ENCODE data around the gene CACNA1C.

Gene CACNA1C

GRCh38 chr12:2501464-2502191 lies 448.8 kb downstream of the CACNA1C start:
- DNase-seq: no peak

GRCh38 chr12:2503036-2503435 lies 450.2 kb downstream of the CACNA1C start:
- DNase-seq: no peak

- DNase-seq: no peak
Observed at GRCh38 chr12:2503762-2504161, 451.0 kb downstream of the CACNA1C start.

- DNase-seq: no peak
Observed at GRCh38 chr12:2504577-2504976, 451.8 kb downstream of the CACNA1C start.

GRCh38 chr12:2507814-2508213 lies 455.0 kb downstream of the CACNA1C start:
- no peak for DNase-seq

- DNase-seq: no peak
Observed at GRCh38 chr12:2509137-2509536, 456.4 kb downstream of the CACNA1C start.

GRCh38 chr12:2510045-2510444 lies 457.3 kb downstream of the CACNA1C start:
- no peak for DNase-seq

- DNase-seq: no peak
Observed at GRCh38 chr12:2513141-2514037, 460.6 kb downstream of the CACNA1C start.

GRCh38 chr12:2514038-2514340 lies 461.2 kb downstream of the CACNA1C start:
- DNase-seq: no peak

GRCh38 chr12:2520722-2521246 lies 468.0 kb downstream of the CACNA1C start:
- no peak for DNase-seq

- no peak for DNase-seq
Observed at GRCh38 chr12:2523317-2523716, 470.5 kb downstream of the CACNA1C start.

- DNase-seq: no peak
Observed at GRCh38 chr12:2523844-2524243, 471.1 kb downstream of the CACNA1C start.

GRCh38 chr12:2526371-2526770 lies 473.6 kb downstream of the CACNA1C start:
- no peak for DNase-seq

GRCh38 chr12:2528001-2528400 lies 475.2 kb downstream of the CACNA1C start:
- DNase-seq: no peak

GRCh38 chr12:2529807-2530206 lies 477.0 kb downstream of the CACNA1C start:
- no peak for DNase-seq

- DNase-seq: no peak
Observed at GRCh38 chr12:2531371-2531770, 478.6 kb downstream of the CACNA1C start.

- no peak for DNase-seq
Observed at GRCh38 chr12:2533036-2533435, 480.2 kb downstream of the CACNA1C start.

GRCh38 chr12:2535583-2536204 lies 482.9 kb downstream of the CACNA1C start:
- DNase-seq: no peak

GRCh38 chr12:2536724-2537123 lies 483.9 kb downstream of the CACNA1C start:
- no peak for DNase-seq

GRCh38 chr12:2537868-2538541 lies 485.2 kb downstream of the CACNA1C start:
- DNase-seq: no peak

- DNase-seq: no peak
Observed at GRCh38 chr12:2539938-2540337, 487.2 kb downstream of the CACNA1C start.

GRCh38 chr12:2540535-2540941 lies 487.8 kb downstream of the CACNA1C start:
- no peak for DNase-seq

GRCh38 chr12:2541631-2542204 lies 488.9 kb downstream of the CACNA1C start:
- no peak for DNase-seq

Measured in stimulated activated CD4-positive, alpha-beta T cell treated with anti-CD3 and anti-CD28 coated beads, Interleukin-15, amount 100 ng/mL, for 24 hours (primary cell).